CD4-positive, alpha-beta T cell (primary cell): ENCODE results near the gene CAPN7. TPM values are rescaled to one million over a fixed set of nuclear protein-coding genes. Genes with fewer than 3 reads are reported as not detected.

Experiments
- ATAC-seq: fragments of 200-7000 bp; cut with Tn5 transposase; one replicate; pipeline ENCODE4 v1.10.0; 2022; ENCODE audit warnings: mild to moderate bottlenecking; ENCODE audit not compliant: poor library complexity
- CTCF ChIA-PET: fragments of 350-600 bp; sonication (Branson Sonifier 250); formaldehyde crosslinking; loops from one replicate; lab custom pipeline; 2021; ENCODE audit warnings: antibody characterized with exemption, inconsistent platforms; lab: Charles Lee
- POLR2A ChIA-PET: fragments of 350-600 bp; sonication (Branson Sonifier 250); formaldehyde crosslinking; loops from one replicate; lab custom pipeline; 2021; ENCODE audit warnings: antibody characterized with exemption, inconsistent platforms; lab: Charles Lee
- DNase-seq, 14 experiments: peaks; one replicate each; pipeline ENCODE4 v3.0.0-alpha.2; 2013 to 2020; ENCODE audit warnings: mixed read lengths in 2 of 14
- H3K27ac ChIP-seq, 2 donors: one replicate each; pipeline versions ENCODE4 v1.5.1 to v1.7.0; 2013; ENCODE audit warnings: low read length in 2 of 2, low read depth in 1 of 2, mild to moderate bottlenecking in 1 of 2
- H3K27me3 ChIP-seq, 2 experiments: 1 replicate in 1 of 2; 2 replicates in 1 of 2; pipeline versions ENCODE4 v1.6.1 to v1.7.0; 2013; ENCODE audit warnings: low read length in 2 of 2, control low read depth in 1 of 2, mild to moderate bottlenecking in 1 of 2, moderate library complexity in 1 of 2; ENCODE audit not compliant: insufficient read depth in 2 of 2, control insufficient read depth in 1 of 2
- H3K36me3 ChIP-seq: one replicate; pipeline ENCODE4 v1.6.1; 2013; ENCODE audit warnings: low read length, control low read depth; ENCODE audit not compliant: insufficient read depth
- H3K4me1 ChIP-seq: one replicate; pipeline ENCODE4 v1.6.1; 2013; ENCODE audit warnings: low read length, control low read depth; ENCODE audit not compliant: insufficient read depth
- H3K4me3 ChIP-seq: one replicate; pipeline ENCODE4 v1.5.1; 2013; ENCODE audit warnings: mild to moderate bottlenecking, low read length, moderate library complexity
- H3K9me3 ChIP-seq, 2 experiments: 1 replicate in 1 of 2; 2 replicates in 1 of 2; pipeline versions ENCODE4 v1.6.1 to v1.7.0; 2013; ENCODE audit warnings: low read length in 2 of 2, mild to moderate bottlenecking in 2 of 2, control low read depth in 1 of 2, moderate library complexity in 1 of 2; ENCODE audit not compliant: control insufficient read depth in 1 of 2, insufficient read depth in 1 of 2
- H3K27ac Mint-ChIP-seq: one replicate; pipeline ENCODE4 v1.8.0; 2020; ENCODE audit warnings: mixed read lengths
- H3K27me3 Mint-ChIP-seq: one replicate; pipeline ENCODE4 v1.8.0; 2021; ENCODE audit warnings: mixed read lengths
- H3K36me3 Mint-ChIP-seq: one replicate; pipeline ENCODE4 v1.8.0; 2021; ENCODE audit warnings: low read depth, mixed read lengths
- H3K4me1 Mint-ChIP-seq: one replicate; pipeline ENCODE4 v1.8.0; 2021; ENCODE audit warnings: low read depth, mixed read lengths
- H3K4me3 Mint-ChIP-seq: one replicate; pipeline ENCODE4 v1.8.0; 2020; ENCODE audit warnings: mild to moderate bottlenecking, mixed read lengths
- H3K9me3 Mint-ChIP-seq: one replicate; pipeline ENCODE4 v1.8.0; 2020; ENCODE audit warnings: mixed read lengths
- intact Hi-C, 2 experiments: fragments of 100-400 bp; cut with DNase I in 1 of 2; cut with micrococcal nuclease in 1 of 2; formaldehyde crosslinking; loops; one replicate each; pipeline versions ENCODE4 v1.15.1 to v1.9.0; 2023 to 2025; cut with DNase I, micrococcal nuclease
- polyA plus RNA-seq, 2 donors: library from polyadenylated mRNA; unstranded; fragments of 120-200 nt; gene quantifications; one replicate each; pipeline ENCODE4 v1.2.1, GENCODE V29; 2013
- total RNA-seq, 174 experiments: library from RNA in 2 of 174; stranded (reverse) in 2 of 174; gene quantifications; one replicate each; pipeline ENCODE4 v1.2.3 and lab custom pipeline; 2021 to 2026
- TF ChIP-seq, protein P1 (sequence below): fragments of 200-600 bp; IDR thresholded peaks from one replicate; pipeline ENCODE4 v1.8.0; 2022; ENCODE audit warnings: antibody characterized with exemption, mild to moderate bottlenecking

Gene CAPN7
- total RNA-seq (10 to 100 TPM; 64.7 to 69.4 TPM), total RNA-seq (lab: John Stamatoyannopoulos, UW) (31.0 to 170 (median 94.6) reads per million in 172 experiments)
- polyA plus RNA-seq (2013, experiment 1 of 2) = 32.6 TPM
- 45.0 TPM for polyA plus RNA-seq (2013, experiment 2 of 2)

DNA sequence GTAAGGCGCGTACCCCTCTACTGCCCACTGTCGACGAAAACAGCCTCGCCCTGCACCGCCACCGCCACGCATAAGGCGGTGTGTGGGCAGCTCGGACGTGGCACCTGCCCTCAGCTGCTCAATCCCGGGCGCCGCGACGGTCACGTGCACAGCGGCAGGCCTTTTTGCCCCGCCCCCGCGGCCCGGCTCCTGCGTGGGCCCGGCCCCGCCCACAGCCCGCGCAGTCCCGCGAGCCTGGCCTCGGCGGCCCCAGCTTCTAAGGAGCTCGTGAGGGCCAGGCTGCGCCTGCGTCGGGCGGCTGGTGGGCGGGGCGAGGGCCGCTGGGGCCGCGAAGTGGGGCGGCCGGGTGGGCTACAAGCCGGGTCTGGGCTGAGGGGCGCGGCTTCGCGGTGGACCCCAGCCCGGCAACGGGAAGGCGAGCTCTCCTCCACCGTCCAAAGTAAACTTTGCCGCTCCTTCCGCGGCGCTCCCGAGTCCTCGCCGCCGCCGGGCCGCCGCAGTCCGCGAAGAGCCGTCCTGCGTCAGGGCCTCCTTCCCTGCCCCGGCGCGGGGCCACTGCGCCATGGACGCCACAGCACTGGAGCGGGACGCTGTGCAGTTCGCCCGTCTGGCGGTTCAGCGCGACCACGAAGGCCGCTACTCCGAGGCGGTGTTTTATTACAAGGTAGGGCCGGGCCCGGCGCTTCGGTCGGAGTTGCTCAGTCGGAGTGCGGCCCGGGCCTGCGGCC, at the start of gene CAPN7:
Gene CAPN7, plus strand, starts transcription at position 313 of the 728 bp plus-strand sequence. Its CDS starts 250 bp downstream, at position 563.
- H3K4me3 Mint-ChIP-seq = peak within 1 kb of the TSS; percentile 92
- DNase-seq (peak; percentile 84 to 99 (median 94)), ATAC-seq (peak; percentile 89)
- H3K27me3 ChIP-seq = no peaks in the 10 kb centered on the region
- H3K27ac ChIP-seq = peak within 1 kb of the TSS; percentile 69 to 86
- H3K27me3 Mint-ChIP-seq = no peaks in the 10 kb centered on the region
- no peaks in the 10 kb centered on the region for H3K9me3 Mint-ChIP-seq
- no peaks in the 10 kb centered on the region for H3K9me3 ChIP-seq
- TF ChIP-seq, protein P1, sequence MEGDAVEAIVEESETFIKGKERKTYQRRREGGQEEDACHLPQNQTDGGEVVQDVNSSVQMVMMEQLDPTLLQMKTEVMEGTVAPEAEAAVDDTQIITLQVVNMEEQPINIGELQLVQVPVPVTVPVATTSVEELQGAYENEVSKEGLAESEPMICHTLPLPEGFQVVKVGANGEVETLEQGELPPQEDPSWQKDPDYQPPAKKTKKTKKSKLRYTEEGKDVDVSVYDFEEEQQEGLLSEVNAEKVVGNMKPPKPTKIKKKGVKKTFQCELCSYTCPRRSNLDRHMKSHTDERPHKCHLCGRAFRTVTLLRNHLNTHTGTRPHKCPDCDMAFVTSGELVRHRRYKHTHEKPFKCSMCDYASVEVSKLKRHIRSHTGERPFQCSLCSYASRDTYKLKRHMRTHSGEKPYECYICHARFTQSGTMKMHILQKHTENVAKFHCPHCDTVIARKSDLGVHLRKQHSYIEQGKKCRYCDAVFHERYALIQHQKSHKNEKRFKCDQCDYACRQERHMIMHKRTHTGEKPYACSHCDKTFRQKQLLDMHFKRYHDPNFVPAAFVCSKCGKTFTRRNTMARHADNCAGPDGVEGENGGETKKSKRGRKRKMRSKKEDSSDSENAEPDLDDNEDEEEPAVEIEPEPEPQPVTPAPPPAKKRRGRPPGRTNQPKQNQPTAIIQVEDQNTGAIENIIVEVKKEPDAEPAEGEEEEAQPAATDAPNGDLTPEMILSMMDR = no peak
- peaks cover 8% of the 10 kb centered on the region for H3K36me3 ChIP-seq
- ChIA-PET CTCF (interaction anchor here (0.7 to 2.9 kb wide), 7 partner anchors 59 to 199 kb away, joined by 3 to 17 read pairs (median 3); partner anchors contain the start of gene SH3BP5), POLR2A (interaction anchor here (0.6 to 2.8 kb wide), 35 partner anchors 9 to 1306 kb away, joined by 3 to 23 read pairs (median 4); partner anchors contain the start of genes BTD, CCDC174, DPH3 and EAF1)
- H3K4me1 Mint-ChIP-seq = peaks cover 43% of the 10 kb centered on the region
- peaks cover 21% of the 10 kb centered on the region for H3K4me1 ChIP-seq
- intact Hi-C loops = loop anchor here (2.0 to 10.0 kb wide), 7 partner anchors 61 to 1339 kb away; partner anchors contain the start of genes CCDC174 (in 1 of the 2), RBSN (in 1 of the 2) and SH3BP5 (in 1 of the 2)
- H3K36me3 Mint-ChIP-seq = peaks cover 31% of the 10 kb centered on the region
- H3K27ac Mint-ChIP-seq = peak within 1 kb of the TSS; percentile 93
- H3K4me3 ChIP-seq = peak within 1 kb of the TSS; percentile 84

DNA sequence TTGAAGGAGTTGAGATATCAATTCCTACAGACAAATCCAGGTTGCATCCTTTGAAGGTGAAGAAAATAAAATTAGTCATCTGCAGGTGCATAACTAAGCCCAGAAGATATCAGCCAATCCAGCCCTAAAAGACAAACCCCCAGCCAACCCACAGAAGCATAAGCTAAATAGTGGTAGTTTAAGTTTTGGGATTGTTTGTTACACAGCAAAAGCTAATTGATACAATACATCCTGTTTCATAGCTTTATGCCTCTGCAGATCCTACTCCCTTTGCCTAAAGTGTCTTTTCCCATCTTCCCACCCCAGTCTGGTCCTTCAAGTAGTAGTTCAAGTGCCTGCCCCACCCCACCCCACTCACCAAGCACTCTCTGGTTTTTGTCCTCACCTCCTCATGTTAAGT, 48.6 kb upstream of the CAPN7 start:
- no peaks in the 10 kb centered on the region for H3K36me3 Mint-ChIP-seq
- H3K9me3 Mint-ChIP-seq = peaks cover 3% of the 10 kb centered on the region
- no peaks in the 10 kb centered on the region for H3K9me3 ChIP-seq
- no peaks in the 10 kb centered on the region for H3K4me1 ChIP-seq
- no peak overlapping the region for H3K4me3 Mint-ChIP-seq
- peaks cover 15 to 20% of the 10 kb centered on the region in 2 experiments for H3K27me3 ChIP-seq
- POLR2A ChIA-PET = no interaction called here
- TF ChIP-seq, protein P1 = no peak
- intact Hi-C loops = no loop called here
- CTCF ChIA-PET = no interaction called here
- H3K36me3 ChIP-seq = no peaks in the 10 kb centered on the region
- H3K4me1 Mint-ChIP-seq = no peaks in the 10 kb centered on the region
- H3K27ac Mint-ChIP-seq = no peak overlapping the region
- H3K4me3 ChIP-seq = no peak overlapping the region
- DNase-seq (no peak), ATAC-seq (no peak)
- H3K27ac ChIP-seq = no peak overlapping the region
- H3K27me3 Mint-ChIP-seq = peaks cover 36% of the 10 kb centered on the region

DNA sequence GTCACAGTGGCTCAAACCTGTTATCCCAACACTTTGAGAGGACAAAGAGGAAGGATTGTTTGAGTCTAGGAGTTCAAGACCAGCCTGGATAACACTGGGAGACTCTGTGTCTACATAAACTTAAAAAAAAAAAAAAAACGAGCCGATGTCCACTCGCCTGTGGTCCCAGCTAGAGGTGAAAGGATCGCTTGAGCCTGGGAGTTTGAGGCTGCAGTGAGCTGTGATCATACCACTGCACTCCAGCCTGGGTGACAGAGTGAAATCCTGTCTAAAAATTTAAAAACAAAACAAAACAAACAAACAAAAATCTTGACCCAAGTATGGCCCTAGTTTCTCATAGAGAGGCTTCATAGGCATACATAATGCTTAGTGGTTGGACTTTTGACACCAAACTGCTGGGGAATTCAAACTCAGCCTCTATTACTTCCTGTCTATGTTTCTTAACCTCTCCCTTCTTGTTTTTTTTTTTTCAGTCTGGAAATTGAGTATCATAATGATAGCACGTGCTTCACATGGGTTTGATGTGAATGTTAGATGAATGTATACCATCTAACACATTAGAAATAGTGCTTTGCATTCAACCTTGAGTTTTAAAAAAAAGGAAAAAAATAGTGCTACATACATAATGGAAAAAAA, 46.4 kb upstream of the CAPN7 start:
- Mint-ChIP-seq H3K36me3 (no peaks in the 10 kb centered on the region), H3K4me1 (no peaks in the 10 kb centered on the region), H3K27me3 (peaks cover 19% of the 10 kb centered on the region), H3K4me3 (no peak overlapping the region), H3K27ac (no peak overlapping the region), H3K9me3 (peaks cover 3% of the 10 kb centered on the region)
- Histone ChIP-seq H3K9me3 (no peaks in the 10 kb centered on the region), H3K4me3 (no peak overlapping the region), H3K4me1 (no peaks in the 10 kb centered on the region), H3K36me3 (no peaks in the 10 kb centered on the region), H3K27me3 (peaks cover 12 to 13% of the 10 kb centered on the region in 2 experiments), H3K27ac (no peak overlapping the region)
- POLR2A ChIA-PET = no interaction called here
- ATAC-seq (no peak), DNase-seq (no peak)
- TF ChIP-seq, protein P1 = no peak
- intact Hi-C loops = no loop called here
- CTCF ChIA-PET = no interaction called here
